Measurements from ENCODE around the gene CIAO2A.
A peak's percentile ranks its signal among the peaks of the same experiment; 100 is the strongest.

The CIAO2A gene

GRCh38 chr15:64093627-64094417 is at the start of gene CIAO2A:
Gene CIAO2A (minus strand): TSS chr15:64093838. CDS start chr15:64093768, 70 bp downstream.
- H3K4me3 ChIP-seq (replicated peaks; ENCODE audit: low read depth, low read length) = peak within 1 kb of the TSS; percentile 78
- no peak for TF ChIP-seq CTCF (IDR thresholded peaks at IDR 0.05; ENCODE audit: low read depth, low read length, missing control alignments)
- peak; percentile 99 for DNase-seq (ENCODE audit: extremely low read depth, low read depth)

GRCh38 chr15:64143276-64143675 is 49.6 kb upstream of the CIAO2A start:
- no peak for TF ChIP-seq CTCF (IDR thresholded peaks at IDR 0.05; ENCODE audit: low read depth, low read length, missing control alignments)
- no peak overlapping the region for H3K4me3 ChIP-seq (replicated peaks; ENCODE audit: low read depth, low read length)
- no peak for DNase-seq (ENCODE audit: extremely low read depth, low read depth)

- DNase-seq (ENCODE audit: extremely low read depth, low read depth) = no peak
- no peak for TF ChIP-seq CTCF (IDR thresholded peaks at IDR 0.05; ENCODE audit: low read depth, low read length, missing control alignments)
- no peak overlapping the region for H3K4me3 ChIP-seq (replicated peaks; ENCODE audit: low read depth, low read length)
Measured at GRCh38 chr15:64141798-64142512, 48.3 kb upstream of the CIAO2A start.

GRCh38 chr15:64138331-64138941 is 44.8 kb upstream of the CIAO2A start:
- no peak for TF ChIP-seq CTCF (IDR thresholded peaks at IDR 0.05; ENCODE audit: low read depth, low read length, missing control alignments)
- H3K4me3 ChIP-seq (replicated peaks; ENCODE audit: low read depth, low read length) = no peak overlapping the region
- DNase-seq (ENCODE audit: extremely low read depth, low read depth) = no peak

GRCh38 chr15:64137226-64137833 is 43.7 kb upstream of the CIAO2A start:
- DNase-seq (ENCODE audit: extremely low read depth, low read depth) = no peak

More at GRCh38 chr15:64137226-64137833, 43.7 kb upstream of the CIAO2A start:
- H3K4me3 ChIP-seq (replicated peaks; ENCODE audit: low read depth, low read length) = no peak overlapping the region
- TF ChIP-seq CTCF (IDR thresholded peaks at IDR 0.05; ENCODE audit: low read depth, low read length, missing control alignments) = peak; percentile 4
